Measurements from ENCODE around the gene UBL7.

DNA sequence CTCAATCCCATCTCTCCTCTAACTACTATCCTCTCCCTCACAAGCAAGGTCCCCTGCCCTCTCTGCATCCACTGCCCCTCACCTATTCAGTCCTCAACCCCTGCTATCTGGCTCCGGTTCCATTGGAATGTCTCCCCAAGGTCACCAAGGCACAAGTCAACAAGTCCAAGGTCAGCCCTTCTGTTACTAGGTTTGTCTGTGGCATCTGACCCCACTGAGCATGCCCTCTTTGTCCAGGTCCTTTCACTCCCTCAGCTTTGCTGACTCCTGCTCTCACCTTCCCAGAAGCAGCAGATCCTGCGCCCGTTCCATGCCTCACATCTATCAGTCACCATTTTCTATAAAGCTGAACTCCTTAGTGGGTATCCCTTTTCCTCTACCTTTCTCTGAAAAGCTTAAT, 18.9 kb downstream of the UBL7 start:
- no peak for TF ChIP-seq POLR2A (IDR thresholded peaks at IDR 0.05; ENCODE audit: control extremely low read depth in 1 of 2, low read depth in 2 of 2, low read length in 2 of 2)
- TF ChIP-seq SUZ12 (IDR thresholded peaks at IDR 0.05; ENCODE audit: low read length) = no peak
- no peak for TF ChIP-seq CTCF (IDR thresholded peaks at IDR 0.05; ENCODE audit: control extremely low read depth in 1 of 3, insufficient read depth in 1 of 3, low read depth in 1 of 3, low read length in 3 of 3)
- no peak for TF ChIP-seq EZH2 (IDR thresholded peaks at IDR 0.05; ENCODE audit: low read depth, low read length, severe bottlenecking)
- no peak for TF ChIP-seq CEBPB (IDR thresholded peaks at IDR 0.05; ENCODE audit: low read depth, low read length)
- no peak for TF ChIP-seq CREB1 (IDR thresholded peaks at IDR 0.05)
- TF ChIP-seq ATF3 (IDR thresholded peaks at IDR 0.05; ENCODE audit: insufficient read depth, low read depth, low read length) = no peak
- no peak for TF ChIP-seq RAD21 (IDR thresholded peaks at IDR 0.05 in 1 of 2, conservative IDR thresholded peaks at IDR 0.05 in 1 of 2; ENCODE audit: low read depth in 2 of 2, low read length in 2 of 2)
- TF ChIP-seq JUN (IDR thresholded peaks at IDR 0.05; ENCODE audit: low read depth, low read length) = no peak
- TF ChIP-seq, protein P1, sequence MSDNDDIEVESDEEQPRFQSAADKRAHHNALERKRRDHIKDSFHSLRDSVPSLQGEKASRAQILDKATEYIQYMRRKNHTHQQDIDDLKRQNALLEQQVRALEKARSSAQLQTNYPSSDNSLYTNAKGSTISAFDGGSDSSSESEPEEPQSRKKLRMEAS (IDR thresholded peaks at IDR 0.05) = no peak
- no peak for TF ChIP-seq SRF (IDR thresholded peaks at IDR 0.05; ENCODE audit: low read depth, low read length)

Data from H1 (cell line).